Neuronal stem cell (in vitro differentiated cells): Measurements from ENCODE around the gene CLEC16A.
A peak's percentile ranks its signal among the peaks of the same experiment; 100 is the strongest.

Source experiments
- DNase-seq: peaks from one replicate; pipeline ENCODE4 v3.0.0-alpha.2; 2013; ENCODE audit warnings: low spot score
- H2AFZ ChIP-seq: one replicate; pipeline ENCODE4 v1.6.1; 2013; ENCODE audit warnings: mild to moderate bottlenecking, low read length, inconsistent platforms
- H2AK5ac ChIP-seq: 2 replicates; pipeline ENCODE4 v1.6.1; 2013; ENCODE audit warnings: low read depth, mild to moderate bottlenecking, inconsistent platforms, low read length, moderate library complexity, mixed read lengths
- H2BK120ac ChIP-seq: 2 replicates; pipeline ENCODE4 v1.6.1; 2013; ENCODE audit warnings: low read depth, mild to moderate bottlenecking, inconsistent platforms, low read length, moderate library complexity, mixed read lengths
- H2BK12ac ChIP-seq: one replicate; pipeline ENCODE4 v1.6.1; 2013; ENCODE audit warnings: low read length, inconsistent platforms
- H2BK15ac ChIP-seq: 2 replicates; pipeline ENCODE4 v1.6.1; 2013; ENCODE audit warnings: mild to moderate bottlenecking, low read length, inconsistent platforms, mixed read lengths
- H2BK5ac ChIP-seq: one replicate; pipeline ENCODE4 v1.6.1; 2013; ENCODE audit warnings: inconsistent platforms, mild to moderate bottlenecking, low read length, moderate library complexity
- H3K14ac ChIP-seq: one replicate; pipeline ENCODE4 v1.6.1; 2013; ENCODE audit warnings: low read length, inconsistent platforms
- H3K18ac ChIP-seq: 2 replicates; pipeline ENCODE4 v1.6.1; 2013; ENCODE audit warnings: low read length, inconsistent platforms
- H3K23ac ChIP-seq: 2 replicates; pipeline ENCODE4 v1.6.1; 2013; ENCODE audit warnings: low read depth, mild to moderate bottlenecking, mixed read lengths, low read length, inconsistent platforms; ENCODE audit not compliant: poor library complexity
- H3K27ac ChIP-seq: replicated peaks from 3 replicates; pipeline ENCODE4 v1.5.1; 2013; ENCODE audit warnings: low read length, inconsistent platforms
- H3K27me3 ChIP-seq, 3 experiments: 2 replicates each; pipeline ENCODE4 v1.6.1; 2013; ENCODE audit warnings: low read length in 3 of 3, mild to moderate bottlenecking in 2 of 3, inconsistent platforms in 1 of 3, low read depth in 1 of 3, mixed read lengths in 1 of 3, moderate library complexity in 1 of 3; ENCODE audit not compliant: control insufficient read depth in 3 of 3, insufficient read depth in 3 of 3
- H3K36me3 ChIP-seq, 2 donors: replicated peaks in 1 of 2; 2 replicates each; pipeline ENCODE4 v1.6.1; 2013; ENCODE audit warnings: low read length in 2 of 2; ENCODE audit not compliant: control insufficient read depth in 2 of 2, insufficient read depth in 2 of 2
- H3K4ac ChIP-seq: 2 replicates; pipeline ENCODE4 v1.6.1; 2013; ENCODE audit warnings: inconsistent platforms, mild to moderate bottlenecking, low read length, moderate library complexity
- H3K4me1 ChIP-seq, 2 donors: 1 replicate in 1 of 2; 2 replicates in 1 of 2; pipeline ENCODE4 v1.6.1; 2013; ENCODE audit warnings: low read length in 2 of 2, low read depth in 1 of 2; ENCODE audit not compliant: control insufficient read depth in 2 of 2, insufficient read depth in 1 of 2
- H3K4me2 ChIP-seq: one replicate; pipeline ENCODE4 v1.6.1; 2013; ENCODE audit warnings: mild to moderate bottlenecking, low read length, inconsistent platforms; ENCODE audit not compliant: insufficient read depth, poor library complexity, severe bottlenecking
- H3K4me3 ChIP-seq, 2 donors: 2 replicates each; pipeline ENCODE4 v1.5.1; 2013; ENCODE audit warnings: low read length in 2 of 2, mild to moderate bottlenecking in 2 of 2, inconsistent platforms in 1 of 2, moderate library complexity in 1 of 2
- H3K79me1 ChIP-seq: one replicate; pipeline ENCODE4 v1.6.1; 2013; ENCODE audit warnings: low read depth, mild to moderate bottlenecking, inconsistent platforms, low read length, moderate library complexity
- H3K9ac ChIP-seq: one replicate; pipeline ENCODE4 v1.6.1; 2013; ENCODE audit warnings: mild to moderate bottlenecking, low read depth, low read length, inconsistent platforms; ENCODE audit not compliant: poor library complexity
- H3K9me3 ChIP-seq, 2 donors: replicated peaks in 1 of 2; 2 replicates each; pipeline versions ENCODE3 to v1.6.1; 2013; ENCODE audit warnings: low read length in 2 of 2, mild to moderate bottlenecking in 2 of 2, inconsistent platforms in 1 of 2, low read depth in 1 of 2, mixed read lengths in 1 of 2, moderate library complexity in 1 of 2; ENCODE audit not compliant: control insufficient read depth in 2 of 2, insufficient read depth in 1 of 2
- H4K8ac ChIP-seq: one replicate; pipeline ENCODE4 v1.6.1; 2013; ENCODE audit warnings: low read depth, mild to moderate bottlenecking, inconsistent platforms, low read length, moderate library complexity
- H4K91ac ChIP-seq: one replicate; pipeline ENCODE4 v1.6.1; 2013; ENCODE audit warnings: low read length, low read depth, mild to moderate bottlenecking, inconsistent platforms; ENCODE audit not compliant: poor library complexity
- WGBS, 2 donors: extraction: QIAGEN DNeasy Blood & Tissue Kit; methylation state at CpG; one replicate each; pipeline ENCODE4 v1.1.7; 2013; ENCODE audit warnings: missing lambda C conversion rate in 2 of 2, mixed read lengths in 1 of 2; ENCODE audit not compliant: insufficient read length in 2 of 2, insufficient replicate concordance in 1 of 2; ENCODE audit errors: extremely low coverage in 2 of 2; 5-methylcytosine and 5-hydroxymethylcytosine counted together

The CLEC16A gene

GRCh38 chr16:11138022-11138768 is 193.8 kb downstream of the CLEC16A start:
- no CpG with 5 or more reads among the region's 14 CpGs for WGBS, 2 donors
- no peak overlapping the region for H3K27ac ChIP-seq
- H3K23ac ChIP-seq: no peak overlapping the region

DNA sequence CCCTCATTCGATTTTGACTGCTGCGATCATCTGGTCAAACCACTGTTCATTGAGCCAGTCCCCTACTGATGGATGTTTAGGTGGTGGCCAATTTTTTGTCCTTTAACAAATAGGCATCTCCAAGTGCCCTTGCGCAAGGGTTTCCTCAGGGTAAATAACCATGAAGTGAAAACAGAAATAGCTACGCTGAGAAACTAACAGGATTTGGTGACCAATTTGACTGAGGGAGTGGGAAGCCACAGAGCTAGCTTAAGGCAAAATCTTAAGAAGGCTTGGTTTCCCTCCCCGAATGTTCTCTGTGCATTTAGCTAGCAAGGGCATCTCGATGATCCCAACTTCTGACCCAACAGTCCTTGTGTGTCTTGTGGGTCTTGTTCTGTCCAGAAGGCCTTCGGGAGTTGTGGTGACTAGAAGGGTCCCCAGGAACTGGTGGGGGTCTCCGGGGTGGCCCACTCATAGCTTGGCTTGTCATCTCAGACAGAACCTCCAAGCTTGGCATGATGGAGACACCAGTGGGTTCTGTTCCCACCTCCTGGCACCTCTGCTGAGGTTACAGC is 194.5 kb downstream of the CLEC16A start:
- no peak overlapping the region for H3K23ac ChIP-seq
- no peak overlapping the region for H3K27ac ChIP-seq
- peaks cover 12 to 16% of the 10 kb centered on the region in 2 donors for H3K4me1 ChIP-seq
- no peak overlapping the region for H3K4ac ChIP-seq
- no peak for DNase-seq
- H3K9me3 ChIP-seq: no peaks in the 10 kb centered on the region
- no peaks in the 10 kb centered on the region for H3K27me3 ChIP-seq
- H3K36me3 ChIP-seq: no peaks in the 10 kb centered on the region
- no peak overlapping the region for H3K18ac ChIP-seq
- H2BK15ac ChIP-seq: no peak overlapping the region
- H3K14ac ChIP-seq: no peak overlapping the region
- no peak overlapping the region for H2BK120ac ChIP-seq
- no peak overlapping the region for H2AK5ac ChIP-seq
- H3K4me2 ChIP-seq: no peak overlapping the region
- no peak overlapping the region for H2BK12ac ChIP-seq
- H2BK5ac ChIP-seq: no peak overlapping the region
- H2AFZ ChIP-seq: no peak overlapping the region
- no peak overlapping the region for H3K9ac ChIP-seq
- WGBS, 2 donors: no CpG with 5 or more reads among the region's 8 CpGs
- no peak overlapping the region for H4K91ac ChIP-seq
- no peaks in the 10 kb centered on the region for H3K79me1 ChIP-seq
- no peak overlapping the region for H4K8ac ChIP-seq
- no peak overlapping the region for H3K4me3 ChIP-seq

More at GRCh38 chr16:11138022-11138768, 193.8 kb downstream of the CLEC16A start:
- H3K9me3 ChIP-seq: no peaks in the 10 kb centered on the region
- no peak overlapping the region for H2AK5ac ChIP-seq
- H2BK120ac ChIP-seq: no peak overlapping the region
- H3K27me3 ChIP-seq: no peaks in the 10 kb centered on the region
- H3K4me3 ChIP-seq: no peak overlapping the region
- peaks cover 12 to 21% of the 10 kb centered on the region in 2 donors for H3K4me1 ChIP-seq
- no peak overlapping the region for H2BK5ac ChIP-seq
- no peak overlapping the region for H3K4ac ChIP-seq
- no peak overlapping the region for H3K4me2 ChIP-seq
- peak overlapping the region; percentile 5 for H3K14ac ChIP-seq
- no peak overlapping the region for H2BK15ac ChIP-seq
- H4K91ac ChIP-seq: no peak overlapping the region
- H3K9ac ChIP-seq: no peak overlapping the region
- H3K79me1 ChIP-seq: no peaks in the 10 kb centered on the region
- no peak for DNase-seq
- no peak overlapping the region for H2BK12ac ChIP-seq
- H2AFZ ChIP-seq: no peak overlapping the region
- no peaks in the 10 kb centered on the region for H3K36me3 ChIP-seq
- H3K18ac ChIP-seq: no peak overlapping the region
- H4K8ac ChIP-seq: no peak overlapping the region

DNA sequence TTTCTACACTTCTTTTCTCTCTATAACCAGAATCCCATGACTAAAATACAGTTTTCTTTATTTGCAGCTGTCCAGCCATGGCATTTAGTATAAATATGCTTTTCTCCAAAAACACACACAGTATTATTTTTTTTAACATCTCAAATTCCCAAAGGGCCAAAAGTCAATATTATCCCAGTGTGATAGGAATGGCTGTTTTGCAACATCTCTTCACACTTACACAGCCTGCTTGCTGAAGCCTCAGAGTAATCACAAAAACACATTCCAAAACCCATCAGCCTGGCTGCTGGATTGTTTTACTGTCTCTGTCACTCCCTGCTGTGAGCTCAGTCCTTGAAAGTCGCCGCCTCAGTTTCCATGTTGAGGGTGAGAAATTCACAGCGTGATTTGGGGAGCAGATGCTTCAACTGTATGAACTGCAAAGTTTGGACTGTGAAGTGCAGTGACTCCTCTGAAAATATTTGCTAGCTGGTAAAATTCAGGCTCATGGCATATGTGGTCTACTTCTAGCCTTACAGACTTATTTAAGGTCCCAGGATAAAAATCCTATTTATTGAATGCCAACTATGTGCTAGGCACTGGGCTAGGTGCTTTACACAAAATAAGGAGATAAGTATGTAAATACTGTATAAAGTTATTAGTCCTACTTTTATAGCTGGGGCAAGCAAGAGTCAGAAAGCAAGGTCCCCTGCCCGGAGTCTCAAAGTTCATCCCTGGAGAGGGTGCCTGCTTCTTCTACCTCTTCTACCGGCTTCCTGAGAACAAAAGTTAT is 195.1 kb downstream of the CLEC16A start:
- Histone ChIP-seq H2BK120ac (no peak overlapping the region), H3K18ac (no peak overlapping the region), H3K4me2 (no peak overlapping the region), H2AK5ac (no peak overlapping the region), H4K91ac (no peak overlapping the region), H2BK5ac (no peak overlapping the region), H4K8ac (no peak overlapping the region), H2AFZ (no peak overlapping the region), H3K23ac (no peak overlapping the region), H3K27me3 (no peaks in the 10 kb centered on the region), H3K9me3 (no peaks in the 10 kb centered on the region), H3K9ac (no peak overlapping the region), H3K4me3 (no peak overlapping the region), H3K4ac (no peak overlapping the region), H3K27ac (no peak overlapping the region), H3K14ac (no peak overlapping the region), H2BK12ac (no peak overlapping the region), H3K79me1 (no peaks in the 10 kb centered on the region), H3K36me3 (no peaks in the 10 kb centered on the region), H2BK15ac (no peak overlapping the region), H3K4me1 (peaks cover 12 to 16% of the 10 kb centered on the region in 2 donors)
- WGBS, 2 donors: no CpG with 5 or more reads among the region's 5 CpGs
- DNase-seq: no peak

DNA sequence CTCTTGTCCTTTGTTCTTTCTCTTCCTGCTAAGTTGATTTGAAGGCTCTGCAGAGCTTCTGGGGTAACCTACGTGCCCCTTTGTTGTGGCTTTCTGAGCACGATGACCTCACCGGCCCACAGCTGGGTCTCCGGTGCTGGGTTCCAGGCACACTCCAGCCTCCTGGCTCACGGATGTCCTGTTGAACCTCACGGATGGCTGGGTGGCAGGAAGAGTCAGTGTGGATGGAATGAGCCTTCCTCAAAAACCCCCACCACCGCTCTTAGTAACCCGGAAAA is 195.7 kb downstream of the CLEC16A start:
- no peak overlapping the region for H2BK15ac ChIP-seq
- H3K18ac ChIP-seq: peak overlapping the region; percentile 46
- H4K91ac ChIP-seq: no peak overlapping the region
- H4K8ac ChIP-seq: no peak overlapping the region
- no peak overlapping the region for H3K23ac ChIP-seq
- H3K4me2 ChIP-seq: no peak overlapping the region
- H3K4ac ChIP-seq: no peak overlapping the region
- H3K27ac ChIP-seq: no peak overlapping the region
- no peak for DNase-seq
- no peaks in the 10 kb centered on the region for H3K9me3 ChIP-seq
- no peak overlapping the region for H3K9ac ChIP-seq
- no peak overlapping the region for H3K4me3 ChIP-seq
- peak overlapping the region; percentile 2 for H2AK5ac ChIP-seq
- H2BK120ac ChIP-seq: peak overlapping the region; percentile 47
- no peak overlapping the region for H2BK12ac ChIP-seq
- H3K36me3 ChIP-seq: no peaks in the 10 kb centered on the region
- H3K79me1 ChIP-seq: no peaks in the 10 kb centered on the region
- H3K14ac ChIP-seq: no peak overlapping the region
- WGBS, 2 donors: no CpG with 5 or more reads among the region's 8 CpGs
- H2AFZ ChIP-seq: no peak overlapping the region
- no peak overlapping the region for H2BK5ac ChIP-seq
- H3K4me1 ChIP-seq: peaks cover 9 to 16% of the 10 kb centered on the region in 2 donors
- no peaks in the 10 kb centered on the region for H3K27me3 ChIP-seq
